Effector memory CD8-positive, alpha-beta T cell (primary cell): ENCODE measurements around the gene VSIG10L2.

Source experiments
- ATAC-seq: fragments of 150-1000 bp; cut with Tn5 transposase; replicated peaks from 2 replicates; pipeline ENCODE4 v1.10.0; 2021; ENCODE audit warnings: mild to moderate bottlenecking, moderate library complexity
- DNase-seq, 3 experiments: peaks; one replicate each; pipeline ENCODE4 v3.0.0; 2021
- H3K27ac Mint-ChIP-seq, 2 donors: one replicate each; pipeline ENCODE4 v1.8.0; 2022; ENCODE audit warnings: mild to moderate bottlenecking in 2 of 2, mixed read lengths in 2 of 2, moderate library complexity in 2 of 2
- H3K27me3 Mint-ChIP-seq, 2 donors: one replicate each; pipeline ENCODE4 v1.8.0; 2022; ENCODE audit warnings: mixed read lengths in 2 of 2
- H3K36me3 Mint-ChIP-seq: one replicate; pipeline ENCODE4 v1.8.0; 2022; ENCODE audit warnings: mild to moderate bottlenecking, moderate library complexity, mixed read lengths; ENCODE audit not compliant: insufficient read depth
- H3K4me1 Mint-ChIP-seq, 2 donors: one replicate each; pipeline ENCODE4 v1.8.0; 2022; ENCODE audit warnings: low read depth in 2 of 2, mixed read lengths in 2 of 2
- H3K4me3 Mint-ChIP-seq, 2 donors: one replicate each; pipeline ENCODE4 v1.8.0; 2022; ENCODE audit warnings: mild to moderate bottlenecking in 2 of 2, mixed read lengths in 2 of 2, moderate library complexity in 2 of 2
- H3K9me3 Mint-ChIP-seq, 2 donors: one replicate each; pipeline ENCODE4 v1.8.0; 2022; ENCODE audit warnings: mixed read lengths in 2 of 2

The VSIG10L2 gene

GRCh38 chr11:125946712-125947418, 1.0 kb downstream of the VSIG10L2 start:
- Mint-ChIP-seq H3K27ac (no peak overlapping the region), H3K4me3 (no peak overlapping the region), H3K36me3 (no peaks in the 10 kb centered on the region), H3K9me3 (no peaks in the 10 kb centered on the region), H3K4me1 (peaks cover 7 to 8% of the 10 kb centered on the region in 2 donors), H3K27me3 (peaks cover 20 to 77% of the 10 kb centered on the region in 2 donors)
- ATAC-seq: no peak
- DNase-seq: no peak

DNA sequence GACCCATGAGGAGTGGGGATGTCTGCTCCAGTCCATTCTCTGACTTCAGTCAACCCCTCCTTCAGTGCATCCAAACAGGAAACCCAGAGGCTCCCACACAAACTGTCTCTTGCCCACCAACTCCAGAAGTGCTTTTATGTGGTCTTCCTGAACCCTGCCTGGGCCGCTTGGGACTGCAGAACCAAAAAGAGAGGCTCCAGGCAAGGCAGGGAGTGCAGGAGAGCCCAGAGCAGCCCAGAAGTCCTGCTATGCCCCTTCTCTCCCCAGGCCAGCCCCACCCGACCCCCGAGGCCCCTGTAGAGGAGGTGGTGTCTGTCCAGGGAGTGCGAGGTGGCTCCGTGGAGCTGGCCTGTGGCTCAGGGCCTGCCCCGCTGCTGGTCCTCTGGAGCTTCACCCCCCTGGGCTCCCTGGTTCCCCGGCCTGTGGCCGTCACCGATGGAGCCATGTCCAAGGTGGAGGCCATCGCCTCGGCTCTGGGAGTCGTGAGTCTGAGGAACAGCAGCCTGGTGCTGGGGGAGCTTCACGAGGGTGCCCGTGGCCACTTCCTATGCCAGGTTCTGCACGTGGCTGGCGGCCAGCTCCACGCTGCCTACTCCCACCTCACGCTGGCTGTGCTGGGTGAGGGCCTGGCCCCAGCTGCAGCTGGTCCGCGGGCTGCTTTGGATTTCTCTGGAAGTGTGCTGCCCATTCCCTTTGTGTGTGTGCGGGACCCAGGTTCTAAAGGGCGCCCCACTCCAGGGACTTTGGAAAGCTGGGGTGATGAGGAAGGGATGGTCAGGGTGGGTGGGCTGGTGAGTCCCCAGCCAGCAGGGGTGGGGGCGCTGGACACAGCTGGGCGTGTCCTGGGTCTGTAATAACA, 1.8 kb downstream of the VSIG10L2 start:
- no peak overlapping the region for H3K4me3 Mint-ChIP-seq
- no peaks in the 10 kb centered on the region for H3K9me3 Mint-ChIP-seq
- H3K27me3 Mint-ChIP-seq: peaks cover 16 to 79% of the 10 kb centered on the region in 2 donors
- ATAC-seq (no peak), DNase-seq (no peak)
- H3K4me1 Mint-ChIP-seq: peaks cover 0 to 3% of the 10 kb centered on the region in 2 donors
- H3K36me3 Mint-ChIP-seq: no peaks in the 10 kb centered on the region
- H3K27ac Mint-ChIP-seq: no peak overlapping the region

DNA sequence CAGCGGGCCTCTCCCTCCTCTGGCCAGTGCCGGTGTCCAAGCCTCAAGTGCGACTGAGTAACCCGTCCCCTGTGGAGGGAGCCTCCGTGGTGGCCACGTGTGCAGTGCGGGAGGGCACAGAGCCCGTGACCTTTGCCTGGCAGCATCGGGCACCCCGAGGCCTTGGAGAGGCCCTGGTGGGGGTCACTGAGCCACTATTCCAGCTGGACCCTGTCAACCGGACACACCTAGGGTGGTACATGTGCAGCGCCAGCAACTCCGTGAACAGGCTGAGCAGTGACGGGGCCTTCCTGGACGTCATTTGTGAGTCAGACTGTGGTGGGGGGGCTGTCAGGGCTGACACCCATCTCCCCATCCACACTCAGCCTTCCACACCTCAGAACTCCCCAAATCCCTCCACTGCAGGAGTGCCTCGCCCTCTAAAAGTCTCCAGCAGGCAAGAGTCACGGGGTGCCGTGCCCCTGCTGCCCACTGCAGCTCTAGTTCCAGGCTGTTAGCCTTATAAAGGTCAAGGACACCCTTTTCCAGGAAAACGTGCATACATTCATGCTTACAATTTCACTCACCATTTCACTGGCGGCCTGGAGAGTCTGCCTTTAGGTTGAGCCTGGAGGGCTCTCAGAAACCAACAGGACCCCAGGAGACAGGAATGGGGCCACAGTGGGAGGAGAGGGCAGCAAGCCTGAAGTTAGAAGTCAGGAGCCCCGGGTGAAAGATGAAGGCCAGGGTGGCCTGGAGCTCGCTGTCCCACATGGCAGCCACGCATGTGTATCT, 2.6 kb downstream of the VSIG10L2 start:
- DNase-seq: no peak
- no peak overlapping the region for H3K27ac Mint-ChIP-seq
- H3K36me3 Mint-ChIP-seq: no peaks in the 10 kb centered on the region
- ATAC-seq: no peak
- peaks cover 16 to 79% of the 10 kb centered on the region in 2 donors for H3K27me3 Mint-ChIP-seq
- H3K9me3 Mint-ChIP-seq: no peaks in the 10 kb centered on the region
- H3K4me3 Mint-ChIP-seq: no peak overlapping the region
- peaks cover 0 to 3% of the 10 kb centered on the region in 2 donors for H3K4me1 Mint-ChIP-seq

- Mint-ChIP-seq H3K36me3 (no peaks in the 10 kb centered on the region), H3K4me1 (no peaks in the 10 kb centered on the region), H3K27me3 (peaks cover 8 to 75% of the 10 kb centered on the region in 2 donors), H3K9me3 (no peaks in the 10 kb centered on the region), H3K27ac (no peak overlapping the region), H3K4me3 (no peak overlapping the region)
- DNase-seq (no peak), ATAC-seq (no peak)
Measured at GRCh38 chr11:125949271-125950177, 3.7 kb downstream of the VSIG10L2 start.

- H3K9me3 Mint-ChIP-seq: no peaks in the 10 kb centered on the region
- DNase-seq (no peak), ATAC-seq (no peak)
- H3K27ac Mint-ChIP-seq: no peak overlapping the region
- no peaks in the 10 kb centered on the region for H3K4me1 Mint-ChIP-seq
- no peak overlapping the region for H3K4me3 Mint-ChIP-seq
- no peaks in the 10 kb centered on the region for H3K36me3 Mint-ChIP-seq
- peaks cover 9 to 75% of the 10 kb centered on the region in 2 donors for H3K27me3 Mint-ChIP-seq
Measured at GRCh38 chr11:125950178-125950490, 4.3 kb downstream of the VSIG10L2 start.

DNA sequence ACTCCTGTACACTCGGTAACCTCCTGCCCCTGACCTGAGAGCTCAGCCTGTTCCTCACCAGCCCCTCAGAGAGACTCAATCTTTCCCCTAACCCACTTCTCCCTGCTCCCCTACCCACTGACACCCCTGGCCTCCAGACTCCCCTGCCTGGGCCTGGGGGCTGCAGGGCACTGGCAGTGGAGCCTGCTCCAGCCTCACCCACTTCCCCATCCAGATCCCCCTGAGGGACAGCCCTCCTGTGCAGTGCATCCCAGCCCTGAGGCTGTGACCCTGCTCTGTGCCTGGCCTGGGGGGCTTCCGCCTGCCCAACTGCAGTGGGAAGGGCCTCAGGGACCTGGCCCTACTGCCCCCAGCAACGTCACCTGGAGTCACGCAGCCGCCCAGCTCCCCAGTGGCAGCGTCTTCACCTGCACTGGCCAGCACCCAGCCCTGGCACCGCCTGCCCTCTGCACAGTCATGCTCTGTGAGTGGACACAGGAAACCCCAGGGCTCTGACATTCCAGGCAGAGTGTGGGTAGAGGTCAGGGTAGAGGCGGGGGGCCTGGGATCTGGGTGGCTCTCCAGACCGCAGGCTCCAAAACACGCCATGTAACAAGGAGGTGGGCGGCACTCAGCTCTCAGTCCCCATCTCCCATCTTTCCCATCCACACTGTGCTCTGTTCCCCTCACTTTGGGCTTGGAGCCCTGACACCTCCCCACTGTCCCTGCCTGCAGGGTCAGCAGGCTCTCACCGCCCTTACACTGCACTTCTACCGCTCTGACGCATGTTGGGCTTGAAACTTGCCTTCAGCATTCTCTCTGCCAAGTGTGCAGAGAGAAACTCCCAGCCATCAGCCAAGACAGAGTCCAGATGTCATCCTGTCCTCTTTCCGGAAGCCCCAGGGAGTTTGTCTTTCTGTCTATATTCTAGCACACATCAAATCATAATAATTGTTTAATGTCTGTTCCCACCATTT, 5.1 kb downstream of the VSIG10L2 start:
- DNase-seq (no peak), ATAC-seq (no peak)
- no peaks in the 10 kb centered on the region for H3K4me1 Mint-ChIP-seq
- H3K27ac Mint-ChIP-seq: no peak overlapping the region
- H3K36me3 Mint-ChIP-seq: no peaks in the 10 kb centered on the region
- H3K27me3 Mint-ChIP-seq: peaks cover 9 to 75% of the 10 kb centered on the region in 2 donors
- no peak overlapping the region for H3K4me3 Mint-ChIP-seq
- no peaks in the 10 kb centered on the region for H3K9me3 Mint-ChIP-seq

DNA sequence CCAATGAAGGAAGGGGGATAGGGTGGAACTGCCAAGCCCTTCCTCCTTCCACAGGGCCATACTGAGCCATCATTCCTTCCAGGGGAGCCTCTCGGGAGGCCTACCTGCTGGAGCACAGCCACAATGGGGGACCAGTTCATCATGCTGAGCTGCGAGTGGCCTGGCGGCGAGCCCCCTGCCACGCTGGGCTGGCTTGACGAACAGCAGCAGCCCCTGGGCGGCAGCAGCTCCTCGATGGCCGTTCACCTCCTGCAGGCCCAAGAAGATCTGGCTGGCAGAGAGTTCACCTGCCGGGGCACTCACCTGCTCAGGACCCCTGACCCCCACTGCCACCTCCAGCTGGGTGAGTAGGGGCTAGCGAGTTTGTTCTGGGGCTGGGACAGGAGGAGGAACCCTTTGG, 5.9 kb downstream of the VSIG10L2 start:
- H3K4me3 Mint-ChIP-seq: no peak overlapping the region
- peaks cover 9 to 71% of the 10 kb centered on the region in 2 donors for H3K27me3 Mint-ChIP-seq
- ATAC-seq (no peak), DNase-seq (no peak)
- no peaks in the 10 kb centered on the region for H3K36me3 Mint-ChIP-seq
- H3K27ac Mint-ChIP-seq: no peak overlapping the region
- H3K9me3 Mint-ChIP-seq: no peaks in the 10 kb centered on the region
- no peaks in the 10 kb centered on the region for H3K4me1 Mint-ChIP-seq

GRCh38 chr11:125952559-125952958, 6.7 kb downstream of the VSIG10L2 start:
- no peaks in the 10 kb centered on the region for H3K36me3 Mint-ChIP-seq
- H3K4me3 Mint-ChIP-seq: no peak overlapping the region
- peaks cover 9 to 67% of the 10 kb centered on the region in 2 donors for H3K27me3 Mint-ChIP-seq
- H3K4me1 Mint-ChIP-seq: peaks cover 0 to under 1% of the 10 kb centered on the region in 2 donors
- H3K9me3 Mint-ChIP-seq: no peaks in the 10 kb centered on the region
- no peak for DNase-seq
- no peak for ATAC-seq
- H3K27ac Mint-ChIP-seq: no peak overlapping the region

- ATAC-seq (no peak), DNase-seq (no peak)
- Mint-ChIP-seq H3K9me3 (no peaks in the 10 kb centered on the region), H3K27ac (no peak overlapping the region), H3K36me3 (no peaks in the 10 kb centered on the region), H3K27me3 (peaks cover 9 to 63% of the 10 kb centered on the region in 2 donors), H3K4me1 (peaks cover 0 to 5% of the 10 kb centered on the region in 2 donors), H3K4me3 (no peak overlapping the region)
Measured at GRCh38 chr11:125952973-125953372, 7.1 kb downstream of the VSIG10L2 start.

DNA sequence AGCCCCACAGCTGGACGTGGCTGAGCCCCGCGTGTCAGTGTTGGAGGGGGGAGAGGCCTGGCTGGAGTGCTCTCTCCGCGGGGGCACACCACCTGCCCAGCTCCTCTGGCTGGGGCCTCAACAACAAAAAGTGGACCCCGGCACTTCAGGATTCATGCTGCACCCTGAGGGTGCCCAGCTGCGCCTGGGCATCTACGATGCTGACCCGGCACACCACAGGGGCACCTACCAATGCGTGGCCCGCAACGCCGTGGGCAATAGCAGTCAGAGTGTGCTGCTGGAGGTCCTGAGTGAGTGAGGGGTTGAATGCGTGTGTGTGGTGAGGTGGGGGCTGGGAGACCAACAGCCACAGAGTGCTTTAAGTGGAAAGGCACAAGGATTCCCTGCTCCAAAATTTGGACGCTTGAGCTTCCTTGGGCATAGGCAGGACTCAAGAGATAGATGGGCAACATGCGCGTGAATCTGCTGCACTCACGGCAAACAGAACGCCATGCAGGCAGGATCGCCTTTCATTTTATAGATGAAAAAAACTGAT, 7.6 kb downstream of the VSIG10L2 start:
- Mint-ChIP-seq H3K4me3 (no peak overlapping the region), H3K4me1 (peaks cover 0 to 5% of the 10 kb centered on the region in 2 donors), H3K27me3 (peaks cover 9 to 58% of the 10 kb centered on the region in 2 donors), H3K27ac (no peak overlapping the region), H3K9me3 (no peaks in the 10 kb centered on the region), H3K36me3 (no peaks in the 10 kb centered on the region)
- no peak for DNase-seq
- no peak for ATAC-seq

DNA sequence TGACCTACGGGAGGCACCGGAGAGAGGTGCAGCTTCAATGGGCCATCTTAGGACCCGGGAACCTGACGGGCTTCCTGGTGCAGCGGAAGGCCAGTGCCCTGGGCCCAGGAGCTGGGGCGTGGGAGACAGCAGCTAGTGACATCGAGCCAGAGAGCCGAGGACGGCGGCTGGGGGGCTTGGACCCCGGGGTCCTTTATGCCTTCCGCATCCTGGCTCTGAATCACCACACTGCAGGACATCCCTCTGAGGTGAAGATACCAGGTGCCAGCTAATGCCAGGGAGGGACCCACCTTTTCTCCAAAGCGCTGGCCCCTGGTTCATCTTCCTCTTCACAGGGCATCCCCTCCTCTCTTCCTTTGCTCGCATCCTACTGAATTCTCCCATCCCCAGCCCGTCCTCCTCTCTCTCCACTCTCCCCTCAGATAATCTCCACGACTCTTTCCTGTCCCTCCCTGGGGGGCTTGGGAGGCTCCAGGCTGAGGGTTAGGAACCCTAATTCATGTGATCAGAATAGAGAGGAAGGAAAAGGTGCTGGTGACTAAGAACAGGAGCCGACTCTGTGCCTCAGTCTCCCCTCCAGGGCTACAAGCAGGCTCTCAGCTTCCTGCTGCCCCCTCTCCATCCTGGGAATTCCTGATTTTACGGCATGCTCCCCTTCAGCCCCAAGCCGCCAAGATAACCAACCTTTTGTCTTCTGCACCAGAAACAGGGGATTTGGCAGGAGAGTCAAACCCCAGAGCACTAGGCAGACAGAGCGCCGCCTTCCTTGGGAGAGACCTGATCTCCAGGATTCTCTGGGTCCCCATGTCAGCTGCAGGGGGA, 8.5 kb downstream of the VSIG10L2 start:
- Mint-ChIP-seq H3K27ac (no peak overlapping the region), H3K4me1 (peaks cover 0 to 5% of the 10 kb centered on the region in 2 donors)
- ATAC-seq: no peak

More for the DNA sequence above, 8.5 kb downstream of the VSIG10L2 start:
- H3K27me3 Mint-ChIP-seq: peaks cover 6 to 49% of the 10 kb centered on the region in 2 donors
- DNase-seq: no peak
- no peaks in the 10 kb centered on the region for H3K9me3 Mint-ChIP-seq
- no peak overlapping the region for H3K4me3 Mint-ChIP-seq
- no peaks in the 10 kb centered on the region for H3K36me3 Mint-ChIP-seq
